Measurements from ENCODE around the gene RICTOR.
A peak's percentile ranks its signal among the peaks of the same experiment; 100 is the strongest.

RICTOR gene, protein sequence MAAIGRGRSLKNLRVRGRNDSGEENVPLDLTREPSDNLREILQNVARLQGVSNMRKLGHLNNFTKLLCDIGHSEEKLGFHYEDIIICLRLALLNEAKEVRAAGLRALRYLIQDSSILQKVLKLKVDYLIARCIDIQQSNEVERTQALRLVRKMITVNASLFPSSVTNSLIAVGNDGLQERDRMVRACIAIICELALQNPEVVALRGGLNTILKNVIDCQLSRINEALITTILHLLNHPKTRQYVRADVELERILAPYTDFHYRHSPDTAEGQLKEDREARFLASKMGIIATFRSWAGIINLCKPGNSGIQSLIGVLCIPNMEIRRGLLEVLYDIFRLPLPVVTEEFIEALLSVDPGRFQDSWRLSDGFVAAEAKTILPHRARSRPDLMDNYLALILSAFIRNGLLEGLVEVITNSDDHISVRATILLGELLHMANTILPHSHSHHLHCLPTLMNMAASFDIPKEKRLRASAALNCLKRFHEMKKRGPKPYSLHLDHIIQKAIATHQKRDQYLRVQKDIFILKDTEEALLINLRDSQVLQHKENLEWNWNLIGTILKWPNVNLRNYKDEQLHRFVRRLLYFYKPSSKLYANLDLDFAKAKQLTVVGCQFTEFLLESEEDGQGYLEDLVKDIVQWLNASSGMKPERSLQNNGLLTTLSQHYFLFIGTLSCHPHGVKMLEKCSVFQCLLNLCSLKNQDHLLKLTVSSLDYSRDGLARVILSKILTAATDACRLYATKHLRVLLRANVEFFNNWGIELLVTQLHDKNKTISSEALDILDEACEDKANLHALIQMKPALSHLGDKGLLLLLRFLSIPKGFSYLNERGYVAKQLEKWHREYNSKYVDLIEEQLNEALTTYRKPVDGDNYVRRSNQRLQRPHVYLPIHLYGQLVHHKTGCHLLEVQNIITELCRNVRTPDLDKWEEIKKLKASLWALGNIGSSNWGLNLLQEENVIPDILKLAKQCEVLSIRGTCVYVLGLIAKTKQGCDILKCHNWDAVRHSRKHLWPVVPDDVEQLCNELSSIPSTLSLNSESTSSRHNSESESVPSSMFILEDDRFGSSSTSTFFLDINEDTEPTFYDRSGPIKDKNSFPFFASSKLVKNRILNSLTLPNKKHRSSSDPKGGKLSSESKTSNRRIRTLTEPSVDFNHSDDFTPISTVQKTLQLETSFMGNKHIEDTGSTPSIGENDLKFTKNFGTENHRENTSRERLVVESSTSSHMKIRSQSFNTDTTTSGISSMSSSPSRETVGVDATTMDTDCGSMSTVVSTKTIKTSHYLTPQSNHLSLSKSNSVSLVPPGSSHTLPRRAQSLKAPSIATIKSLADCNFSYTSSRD (N-terminal part only)

DNA sequence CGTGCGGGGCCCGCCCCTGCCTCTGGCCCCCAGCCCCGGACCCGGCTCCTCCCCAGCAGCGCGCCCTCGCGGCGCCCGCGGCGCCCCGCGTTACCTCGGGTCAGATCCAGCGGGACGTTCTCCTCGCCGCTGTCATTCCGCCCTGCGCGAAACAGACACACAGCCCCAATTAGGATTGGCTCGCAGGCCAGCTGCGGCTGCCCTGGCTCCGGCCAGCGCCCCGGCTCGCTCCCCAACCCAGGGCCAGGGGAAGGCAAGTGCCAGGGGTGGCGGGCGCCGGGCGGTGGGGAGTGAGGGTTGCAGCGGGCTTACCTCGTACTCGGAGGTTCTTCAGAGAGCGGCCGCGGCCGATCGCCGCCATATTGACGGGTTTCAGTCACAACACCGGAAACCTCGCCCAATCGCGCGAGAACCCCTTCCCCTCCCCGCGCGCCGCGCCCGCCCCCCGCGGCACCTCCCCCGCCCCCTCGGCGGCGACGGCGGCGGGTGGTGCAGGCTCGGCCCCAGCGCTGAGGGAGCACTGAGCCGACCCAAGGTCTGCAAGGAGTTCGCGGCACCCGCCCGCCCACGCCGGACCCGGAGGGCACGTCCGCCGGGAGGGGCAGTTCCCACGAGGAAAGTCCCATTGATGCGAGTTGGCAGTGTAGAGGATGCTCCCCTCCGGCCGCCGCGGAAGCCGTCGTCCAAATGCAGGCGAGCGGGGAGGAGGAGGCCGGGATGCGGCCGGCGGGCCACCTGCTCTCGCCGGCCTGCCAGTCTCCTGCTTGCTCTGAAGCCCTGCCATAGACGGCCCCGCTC, at the start of gene RICTOR:
TSS of gene RICTOR (minus strand) at position 383 of the 798 bp plus-strand sequence. CDS start at position 361, 22 bp downstream.
- TF ChIP-seq, protein P1, sequence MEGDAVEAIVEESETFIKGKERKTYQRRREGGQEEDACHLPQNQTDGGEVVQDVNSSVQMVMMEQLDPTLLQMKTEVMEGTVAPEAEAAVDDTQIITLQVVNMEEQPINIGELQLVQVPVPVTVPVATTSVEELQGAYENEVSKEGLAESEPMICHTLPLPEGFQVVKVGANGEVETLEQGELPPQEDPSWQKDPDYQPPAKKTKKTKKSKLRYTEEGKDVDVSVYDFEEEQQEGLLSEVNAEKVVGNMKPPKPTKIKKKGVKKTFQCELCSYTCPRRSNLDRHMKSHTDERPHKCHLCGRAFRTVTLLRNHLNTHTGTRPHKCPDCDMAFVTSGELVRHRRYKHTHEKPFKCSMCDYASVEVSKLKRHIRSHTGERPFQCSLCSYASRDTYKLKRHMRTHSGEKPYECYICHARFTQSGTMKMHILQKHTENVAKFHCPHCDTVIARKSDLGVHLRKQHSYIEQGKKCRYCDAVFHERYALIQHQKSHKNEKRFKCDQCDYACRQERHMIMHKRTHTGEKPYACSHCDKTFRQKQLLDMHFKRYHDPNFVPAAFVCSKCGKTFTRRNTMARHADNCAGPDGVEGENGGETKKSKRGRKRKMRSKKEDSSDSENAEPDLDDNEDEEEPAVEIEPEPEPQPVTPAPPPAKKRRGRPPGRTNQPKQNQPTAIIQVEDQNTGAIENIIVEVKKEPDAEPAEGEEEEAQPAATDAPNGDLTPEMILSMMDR (IDR thresholded peaks at IDR 0.05; ENCODE audit: low read length, missing control alignments), result no peak
- peak; percentile 86 for DNase-seq (ENCODE audit: low read depth)
- peak within 1 kb of the TSS; percentile 86 for H3K4me3 ChIP-seq (replicated peaks; ENCODE audit: low read depth, low read length)

DNA sequence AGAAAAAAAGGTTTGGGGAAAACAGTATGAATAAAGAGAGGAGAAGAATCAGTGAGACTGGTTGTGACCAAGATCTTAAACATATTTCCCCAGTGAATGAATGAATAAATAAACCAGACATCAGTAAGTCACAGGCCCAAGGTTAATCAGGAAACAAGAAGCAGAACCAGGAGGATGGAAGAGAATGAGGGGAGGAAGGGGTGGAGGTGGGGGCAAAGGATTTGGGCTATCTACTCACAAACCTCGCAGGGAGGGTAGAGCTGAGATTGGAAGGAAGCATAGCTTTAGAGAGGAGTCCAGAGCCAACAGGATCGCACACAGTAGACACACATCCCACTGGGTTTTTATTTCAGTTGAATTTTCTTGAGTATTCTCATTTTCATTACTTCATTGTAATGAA, 47.7 kb upstream of the RICTOR start:
- TF ChIP-seq, protein P1 (IDR thresholded peaks at IDR 0.05; ENCODE audit: low read length, missing control alignments), result no peak
- DNase-seq (ENCODE audit: low read depth), result no peak

DNA sequence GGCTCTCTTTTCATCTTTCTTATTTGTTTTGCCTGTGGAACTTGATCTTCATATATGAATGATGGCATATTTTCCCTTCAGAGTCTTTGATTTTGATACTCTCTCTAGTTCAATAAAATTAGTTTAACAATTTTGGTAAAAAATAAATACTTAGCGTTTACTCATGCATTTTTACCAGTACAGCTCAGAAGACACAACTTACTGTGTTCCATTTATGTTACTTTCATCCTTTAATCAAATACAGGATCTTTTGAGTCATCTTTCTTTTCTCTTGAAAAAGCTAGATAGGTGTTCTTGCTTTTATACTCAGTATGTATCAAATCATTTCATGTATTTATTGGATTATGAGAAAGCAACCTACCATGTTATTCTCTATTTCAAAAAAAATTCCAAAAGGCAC, 47.1 kb upstream of the RICTOR start:
- TF ChIP-seq, protein P1 (IDR thresholded peaks at IDR 0.05; ENCODE audit: low read length, missing control alignments), result no peak
- no peak for DNase-seq (ENCODE audit: low read depth)
- no peak overlapping the region for H3K4me3 ChIP-seq (replicated peaks; ENCODE audit: low read depth, low read length)

More for the DNA sequence above, 47.7 kb upstream of the RICTOR start:
- no peak overlapping the region for H3K4me3 ChIP-seq (replicated peaks; ENCODE audit: low read depth, low read length)

DNA sequence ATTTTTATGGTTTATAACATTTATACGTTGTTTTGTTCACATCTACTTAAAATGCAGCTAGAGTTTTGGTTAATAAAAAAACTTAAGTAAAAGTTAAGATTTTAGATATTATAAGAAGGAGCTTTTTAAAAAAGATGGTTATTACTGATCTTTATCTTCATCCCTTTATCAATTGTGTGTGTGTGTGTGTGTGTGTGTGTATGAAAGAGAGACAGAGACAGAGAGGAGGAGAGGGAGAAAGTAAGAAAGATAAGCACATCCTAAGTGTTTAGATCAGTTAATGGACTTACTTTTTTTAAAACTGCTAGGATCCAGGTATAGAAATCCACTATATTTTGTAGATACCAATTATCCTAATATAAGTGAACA, 45.8 kb upstream of the RICTOR start:
- DNase-seq (ENCODE audit: low read depth), result no peak

DNA sequence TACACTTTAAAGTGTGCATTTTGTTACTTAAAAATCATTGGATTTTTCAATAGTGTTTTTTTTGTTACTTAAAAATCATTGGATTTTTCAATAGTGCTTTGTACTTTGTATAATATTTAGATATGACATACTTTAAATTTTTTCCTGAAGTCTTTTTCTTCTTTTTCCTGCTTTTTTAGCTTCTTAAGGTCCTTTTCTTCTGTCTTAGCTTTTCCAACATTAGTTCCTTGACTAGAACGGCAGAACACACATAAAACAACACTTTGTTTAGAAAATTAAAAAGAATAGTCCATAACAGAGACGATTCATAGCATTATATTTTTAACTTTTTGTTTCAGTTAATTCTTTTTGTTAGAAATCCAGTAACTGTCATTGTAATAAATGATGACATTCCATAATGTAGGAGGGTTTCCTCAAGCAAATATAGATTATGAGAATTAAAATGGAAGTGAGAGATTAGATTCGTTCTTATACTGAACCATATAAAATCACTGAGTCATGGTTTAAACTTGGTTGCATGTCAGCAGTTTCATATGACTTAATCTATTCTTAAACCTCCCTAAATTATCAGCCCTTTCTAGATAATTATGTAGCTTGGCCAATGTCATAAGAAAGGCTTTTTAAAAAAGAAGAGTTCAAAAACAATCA, 45.3 kb upstream of the RICTOR start:
- H3K4me3 ChIP-seq (replicated peaks; ENCODE audit: low read depth, low read length), result no peak overlapping the region
- TF ChIP-seq, protein P1 (IDR thresholded peaks at IDR 0.05; ENCODE audit: low read length, missing control alignments), result no peak
- peak; percentile 47 for DNase-seq (ENCODE audit: low read depth)

More for the DNA sequence above, 45.8 kb upstream of the RICTOR start:
- no peak overlapping the region for H3K4me3 ChIP-seq (replicated peaks; ENCODE audit: low read depth, low read length)
- TF ChIP-seq, protein P1 (IDR thresholded peaks at IDR 0.05; ENCODE audit: low read length, missing control alignments), result no peak

All from fibroblast of pulmonary artery (primary cell).